ENCODE results near the gene HMGCS1. TPM values are rescaled to one million over a fixed set of nuclear protein-coding genes. Genes with fewer than 3 reads are reported as not detected.
A peak's percentile ranks its signal among the peaks of the same experiment; 100 is the strongest.

Gene HMGCS1
- total and polyA plus RNA-seq, 2 of the 13 experiments (the other 11 are each of a cell fraction or from before 2014, with no cell fraction given): 56.8 to 318 TPM

- TF ChIP-seq AHDC1 (CRISPR knock-in tag; IDR thresholded peaks at IDR 0.05; ENCODE audit: borderline replicate concordance) (peak; percentile 52; the same call in 1 of the 2 replicates), MLXIP (CRISPR knock-in tag; IDR thresholded peaks at IDR 0.05; ENCODE audit: borderline replicate concordance) (no peak), ZNF101 (CRISPR knock-in tag; IDR thresholded peaks at IDR 0.05; ENCODE audit: borderline replicate concordance, low read depth) (no peak), KDM5A (IDR thresholded peaks at IDR 0.05; ENCODE audit: borderline replicate concordance, low read length) (no peak), TCF7L2 (IDR thresholded peaks at IDR 0.05; ENCODE audit: low read depth, low read length) (no peak), ZMYM3 (CRISPR knock-in tag; IDR thresholded peaks at IDR 0.05) (peak; percentile 67; the same call in 1 of the 2 replicates), ZNF616 (CRISPR knock-in tag; IDR thresholded peaks at IDR 0.05; ENCODE audit: low read depth) (peak; percentile 67; the same call in 1 of the 2 replicates), ZNF574 (CRISPR knock-in tag; IDR thresholded peaks at IDR 0.05) (no peak), ARHGAP35 (CRISPR knock-in tag; IDR thresholded peaks at IDR 0.05; ENCODE audit: borderline replicate concordance) (no peak), NR0B2 (CRISPR knock-in tag; IDR thresholded peaks at IDR 0.05) (no peak), SP4 (CRISPR knock-in tag; IDR thresholded peaks at IDR 0.05) (no peak), SNAPC5 (CRISPR knock-in tag; IDR thresholded peaks at IDR 0.05; ENCODE audit: borderline replicate concordance) (no peak), ZFP62 (CRISPR knock-in tag; IDR thresholded peaks at IDR 0.05) (no peak)
These were observed 35.0 kb upstream of the HMGCS1 start (continued) for GRCh38 chr5:43348207-43348606.
